Adipose tissue (tissue), 3 donors: ENCODE results near the gene GBE1. TPM values are rescaled to one million over a fixed set of nuclear protein-coding genes. Genes with fewer than 3 reads are reported as not detected.
"Not testable (repeated sequence)": the region's sequence is repeated elsewhere in the genome, so short reads cannot be mapped to it uniquely, and the experiment has no call there.

Experiments
- H3K27ac ChIP-seq: one replicate; pipeline ENCODE4 v1.5.1; 2013; ENCODE audit warnings: low read depth, low read length
- WGBS, 3 donors: extraction: QIAGEN DNeasy Blood & Tissue Kit; methylation state at CpG; one replicate each; pipeline ENCODE4 v1.1.7; 2013; 5-methylcytosine and 5-hydroxymethylcytosine counted together
- polyA plus RNA-seq, 3 donors: library from polyadenylated mRNA; stranded (reverse); fragments of 200-250 nt; gene quantifications; one replicate each; pipeline ENCODE4 v1.2.3, GENCODE V29; 2013
- donor health status: healthy with polysubstance abuse.
- donor health status: Bipolar disorder and iron deficiency.
- donor health status: healthy.

GBE1 gene
- polyA plus RNA-seq, 3 donors: 18.2 to 73.2 (median 36.4) TPM

DNA sequence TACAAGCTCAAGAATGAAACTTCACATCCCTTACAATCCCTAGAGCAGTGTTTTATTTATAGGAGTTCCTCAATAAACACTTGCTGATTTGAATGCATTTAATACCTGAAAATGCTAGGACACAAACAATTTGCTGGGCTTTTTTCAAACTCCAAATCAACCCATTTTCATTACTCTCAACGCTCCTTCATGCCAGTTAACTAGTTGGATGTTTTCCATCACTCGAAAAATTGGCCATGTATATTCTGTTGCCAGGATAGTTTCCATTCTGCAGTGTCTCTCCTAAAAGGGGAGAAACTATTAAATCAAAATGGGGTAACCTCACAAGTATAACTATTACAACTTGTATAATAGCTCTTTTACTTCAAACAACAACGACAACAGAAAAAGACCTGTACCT, 1.2 kb downstream of the GBE1 start:
- H3K27ac ChIP-seq: no peak overlapping the region
- 40 to 46% (median 43%) methylated on average over 3 of the region's 3 CpGs for WGBS, 3 donors

DNA sequence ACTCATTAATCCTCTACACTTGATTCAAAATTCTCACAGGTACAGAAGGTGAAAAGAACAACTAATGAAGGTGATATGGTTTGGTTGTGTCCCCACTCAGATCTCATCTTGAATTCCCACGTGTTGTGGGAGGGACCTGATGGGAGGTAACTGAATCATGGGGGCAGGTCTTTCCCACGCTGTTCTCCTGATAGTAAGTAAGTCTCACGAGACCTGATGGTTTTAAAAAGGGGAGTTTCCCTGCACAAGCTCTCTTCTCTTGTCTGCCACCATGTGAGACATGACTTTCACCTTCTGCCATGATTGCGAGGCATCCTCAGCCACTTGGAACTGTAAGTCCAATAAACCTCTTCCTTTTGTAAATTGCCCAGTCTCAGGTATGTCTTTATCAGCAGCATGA, 2.7 kb downstream of the GBE1 start:
- WGBS, 3 donors: 93 to 98% (median 96%) methylated on average over 4 of the region's 4 CpGs
- not testable (repeated sequence) for H3K27ac ChIP-seq

DNA sequence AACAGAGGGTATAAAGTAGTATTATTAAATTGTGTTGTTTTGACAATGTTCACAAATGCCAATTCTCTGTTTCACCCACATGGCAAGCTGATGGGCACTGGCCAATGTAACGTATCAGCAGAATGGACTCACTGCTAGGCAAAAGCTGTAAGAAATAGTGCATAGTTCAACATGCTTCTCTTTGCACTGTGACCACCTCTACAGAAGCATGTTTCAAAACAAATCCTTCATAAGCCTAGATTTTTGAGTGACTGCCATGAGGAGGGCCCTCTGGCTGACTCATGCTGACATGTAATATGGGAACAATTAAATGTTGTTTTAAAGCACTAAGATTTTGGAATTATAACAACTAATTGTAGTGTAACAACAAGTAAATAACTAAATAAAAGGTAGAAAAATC, 3.2 kb downstream of the GBE1 start:
- WGBS, 3 donors: 84 to 96% (median 85%) methylated on average over 1 of the region's 1 CpG
- H3K27ac ChIP-seq: no peak overlapping the region

DNA sequence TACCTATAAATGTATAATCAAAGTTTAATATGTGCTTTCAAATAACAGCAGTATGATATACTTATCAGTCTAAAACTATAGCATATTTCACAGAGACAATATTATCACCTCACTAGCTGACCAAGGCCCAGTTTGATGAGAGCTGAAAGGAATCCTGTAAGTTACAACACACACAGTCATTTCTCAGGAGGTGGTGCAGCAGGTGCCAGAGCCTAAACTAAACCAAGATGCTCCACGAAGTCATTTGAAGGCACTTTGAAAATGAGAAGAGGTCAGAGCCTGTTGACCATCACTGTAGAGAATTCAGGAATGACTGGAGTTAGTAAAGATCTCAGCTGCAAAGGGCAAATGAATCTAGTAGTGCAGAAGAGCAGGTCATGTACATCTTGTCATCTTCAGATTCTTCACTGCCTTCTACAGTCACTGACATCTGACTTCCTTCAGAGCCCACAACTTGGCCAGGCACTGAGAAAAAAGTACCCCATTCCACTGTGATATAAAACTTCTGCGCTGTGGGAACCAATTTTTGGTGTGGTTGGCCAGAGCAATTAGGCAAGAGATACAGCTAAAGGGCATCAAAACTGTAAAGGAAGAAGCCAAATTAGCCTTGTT, 7.9 kb downstream of the GBE1 start:
- 35 to 75% (median 51%) methylated on average over 2 of the region's 2 CpGs for WGBS, 3 donors
- H3K27ac ChIP-seq: no peak overlapping the region

DNA sequence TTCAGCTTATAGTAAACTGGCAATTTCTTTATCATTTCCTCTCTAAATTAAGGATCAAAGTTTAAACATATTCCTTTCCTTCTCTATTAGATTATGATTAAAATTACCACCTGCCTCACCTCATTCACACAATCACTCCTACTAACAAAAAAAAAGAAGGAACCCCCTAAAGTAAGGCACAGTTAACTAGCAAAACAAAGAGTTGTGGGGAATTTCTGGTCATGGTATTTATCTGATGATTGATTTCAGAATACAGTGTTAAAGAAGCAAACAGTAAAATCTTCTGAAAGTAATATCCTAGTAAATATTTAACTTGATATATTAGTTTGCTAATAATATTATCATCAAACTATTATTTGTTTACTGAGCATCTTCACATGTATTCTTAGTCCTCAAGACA, 8.8 kb downstream of the GBE1 start:
- no peak overlapping the region for H3K27ac ChIP-seq

DNA sequence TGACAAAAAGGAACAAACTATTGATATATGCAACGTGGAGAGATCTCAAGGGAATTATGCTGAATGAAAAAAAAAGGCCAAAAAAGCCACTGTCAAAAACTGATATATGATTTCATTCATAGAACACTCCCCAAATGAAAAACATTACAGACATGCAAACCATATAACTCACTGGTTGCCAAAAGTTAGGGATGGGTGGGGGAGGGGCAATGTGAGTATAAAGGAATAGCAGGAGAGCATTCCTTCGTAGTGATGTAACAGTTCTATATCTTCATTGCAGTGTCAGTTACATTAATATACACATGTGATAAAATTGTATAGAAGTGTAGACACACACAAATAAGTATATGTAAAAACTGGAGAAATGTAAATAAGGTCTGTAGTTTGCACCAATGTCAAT, 12.2 kb downstream of the GBE1 start:
- H3K27ac ChIP-seq: no peak overlapping the region
- 77 to 92% (median 87%) methylated on average over 2 of the region's 2 CpGs for whole genome bisulfite sequencing, 3 donors

DNA sequence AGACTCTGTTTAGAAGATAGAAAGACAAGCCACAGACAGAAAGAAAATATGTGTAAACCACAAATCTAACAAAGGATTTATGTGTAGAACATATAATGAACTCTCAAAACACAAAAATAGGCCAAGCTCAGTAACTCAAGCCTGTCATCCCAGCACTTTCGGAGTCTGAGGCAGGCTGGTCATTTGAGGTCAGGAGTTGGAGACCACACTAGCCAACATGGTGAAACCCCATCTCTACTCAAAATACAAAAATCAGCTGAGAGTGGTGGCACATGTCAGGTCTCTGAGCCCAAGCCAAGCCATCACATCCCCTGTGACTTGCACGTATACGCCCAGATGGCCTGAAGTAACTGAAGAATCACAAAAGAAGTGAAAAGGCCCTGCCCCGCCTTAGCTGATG, 14.2 kb downstream of the GBE1 start:
- WGBS, 3 donors: 83 to 91% (median 84%) methylated on average over 4 of the region's 4 CpGs
- not testable (repeated sequence) for H3K27ac ChIP-seq

DNA sequence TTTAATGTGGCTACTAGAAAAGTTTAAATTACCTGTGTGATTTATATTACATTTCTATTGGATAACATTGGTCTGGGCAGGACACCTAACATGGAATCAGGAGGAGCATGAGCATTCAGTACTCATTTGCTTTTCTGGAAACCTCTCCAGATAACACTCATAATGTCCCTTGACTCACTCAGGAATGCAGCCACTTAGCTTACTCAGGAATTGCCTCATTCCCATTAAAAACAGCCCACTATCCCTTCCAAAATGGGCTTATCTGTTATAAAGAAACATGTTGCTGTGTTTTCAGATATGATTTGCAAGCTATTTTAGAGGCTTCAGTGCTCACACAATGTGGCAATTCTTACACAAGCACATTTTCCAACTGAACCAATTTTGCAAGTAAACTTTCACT, 17.1 kb downstream of the GBE1 start:
- no peak overlapping the region for H3K27ac ChIP-seq

DNA sequence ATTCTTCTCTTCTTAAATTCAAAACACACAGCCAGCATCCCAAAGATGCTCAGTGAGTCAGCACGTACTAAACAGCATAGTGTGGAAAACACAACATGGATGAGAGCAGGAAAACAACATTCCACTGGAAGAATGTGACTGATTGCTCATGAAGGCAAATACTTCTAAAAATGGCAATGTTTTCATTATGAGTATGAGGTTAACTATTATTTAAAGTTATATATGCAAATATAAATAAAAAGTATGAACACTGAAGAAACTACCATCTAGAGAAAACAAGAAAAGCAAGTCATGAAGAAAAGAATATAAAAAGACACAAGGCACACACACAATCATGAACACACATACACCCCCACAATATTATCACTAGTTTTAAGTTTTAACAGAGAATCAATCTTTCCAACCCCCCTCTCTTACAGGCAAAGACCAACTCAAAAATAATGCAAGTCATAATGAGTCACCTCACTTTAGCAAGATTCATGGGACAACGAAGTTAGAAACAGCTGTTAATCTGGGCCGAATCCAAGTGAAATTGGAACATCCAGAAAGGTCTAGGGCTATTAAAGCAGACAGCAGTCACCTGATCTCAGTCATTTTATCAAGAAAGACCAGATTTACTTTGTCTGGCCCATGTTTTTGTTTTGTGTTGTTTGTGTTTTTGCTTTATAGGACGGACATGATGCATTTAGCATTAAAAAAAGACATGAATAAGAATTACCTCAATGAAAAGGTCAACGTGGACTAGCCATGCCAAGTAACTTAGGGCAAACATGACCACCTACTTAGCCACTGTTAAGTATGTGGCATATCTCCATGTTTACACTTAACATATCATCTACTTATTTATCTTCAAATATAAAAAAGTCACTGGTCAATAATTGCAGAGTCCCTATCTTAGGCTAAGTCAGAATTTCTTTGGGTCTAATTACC, 18.1 kb downstream of the GBE1 start:
- WGBS, 3 donors: 50 to 53% (median 50%) methylated on average over 5 of the region's 5 CpGs
- H3K27ac ChIP-seq: no peak overlapping the region

DNA sequence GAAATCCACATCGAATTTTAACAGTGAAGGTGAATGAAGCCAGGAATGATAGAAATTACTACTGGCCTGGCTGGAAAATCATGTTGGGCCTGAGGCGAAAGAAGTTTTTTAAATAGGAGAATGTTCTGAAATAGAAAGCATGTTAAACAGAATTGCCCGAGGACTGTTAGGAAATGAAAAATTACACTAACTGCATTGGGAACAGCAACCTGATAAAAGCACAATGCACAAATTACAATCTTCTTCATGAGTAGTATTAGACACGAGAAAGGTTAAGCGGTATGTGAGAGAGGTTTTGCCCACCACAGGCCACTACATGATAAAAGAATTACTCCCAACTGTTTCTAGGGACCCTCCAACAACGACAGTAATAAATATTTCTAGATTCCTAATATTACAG, 18.9 kb downstream of the GBE1 start:
- no peak overlapping the region for H3K27ac ChIP-seq
- 78 to 88% (median 84%) methylated on average over 6 of the region's 6 CpGs for WGBS, 3 donors

DNA sequence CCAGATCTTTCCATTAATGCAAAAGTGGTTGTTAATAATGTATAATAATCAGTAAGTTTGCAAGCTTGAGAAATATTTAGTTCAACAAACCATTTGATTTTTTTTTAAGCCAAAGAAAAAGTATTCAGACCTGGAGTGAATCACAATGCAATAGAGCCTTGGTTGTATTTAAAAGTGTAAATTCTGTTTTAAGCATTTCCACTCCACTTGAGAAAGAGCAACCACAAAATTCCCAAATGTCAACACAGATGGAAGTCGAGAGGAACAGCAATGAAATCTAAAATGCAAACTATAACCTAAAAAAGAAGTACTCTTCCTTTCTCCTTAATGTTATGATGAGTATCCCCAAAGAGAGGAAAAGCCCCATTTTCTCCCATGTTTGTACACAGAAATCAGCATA, 20.2 kb downstream of the GBE1 start:
- WGBS, 3 donors: 36 to 79% (median 42%) methylated on average over 1 of the region's 1 CpG
- no peak overlapping the region for H3K27ac ChIP-seq

DNA sequence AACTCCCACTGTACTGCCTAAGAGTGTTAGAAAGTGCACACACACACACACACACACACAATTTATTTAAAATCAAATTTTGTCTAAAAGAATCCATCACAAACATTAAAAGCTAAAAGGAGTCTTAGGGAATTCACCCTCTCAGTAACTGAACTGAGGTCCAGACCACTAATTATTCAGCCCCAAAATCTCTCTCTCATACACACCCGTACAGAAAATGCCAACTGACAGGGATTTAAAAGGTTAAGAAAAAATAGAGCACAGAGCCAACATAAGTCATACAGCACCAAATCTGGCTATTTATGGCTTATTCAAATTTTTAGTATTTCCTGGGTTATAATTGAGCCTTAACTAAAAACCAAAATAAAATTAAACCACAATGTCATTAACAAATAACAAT, 20.7 kb downstream of the GBE1 start:
- H3K27ac ChIP-seq: no peak overlapping the region
- 66 to 96% (median 86%) methylated on average over 1 of the region's 1 CpG for WGBS, 3 donors

DNA sequence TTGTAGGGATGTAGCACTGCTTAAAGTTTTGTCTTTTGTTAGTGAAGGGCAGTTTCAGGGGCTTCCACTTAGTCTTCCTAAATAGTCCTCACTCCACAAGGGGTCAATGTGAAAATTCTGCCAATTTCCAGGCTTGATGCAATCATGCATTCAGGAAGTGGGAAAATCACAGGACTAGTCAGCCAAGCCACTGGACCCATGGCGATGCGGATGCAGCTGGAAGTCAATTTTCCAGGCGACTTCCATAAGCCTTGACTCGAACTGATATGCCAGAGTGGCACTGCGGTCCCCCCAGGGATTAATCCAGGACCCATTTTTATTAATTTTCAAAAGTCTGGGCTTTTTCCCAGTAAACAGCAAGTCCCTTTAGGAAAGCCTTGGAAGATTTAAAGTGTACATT, 26.1 kb downstream of the GBE1 start:
- 73 to 96% (median 86%) methylated on average over 5 of the region's 5 CpGs for WGBS, 3 donors
- H3K27ac ChIP-seq: no peak overlapping the region

DNA sequence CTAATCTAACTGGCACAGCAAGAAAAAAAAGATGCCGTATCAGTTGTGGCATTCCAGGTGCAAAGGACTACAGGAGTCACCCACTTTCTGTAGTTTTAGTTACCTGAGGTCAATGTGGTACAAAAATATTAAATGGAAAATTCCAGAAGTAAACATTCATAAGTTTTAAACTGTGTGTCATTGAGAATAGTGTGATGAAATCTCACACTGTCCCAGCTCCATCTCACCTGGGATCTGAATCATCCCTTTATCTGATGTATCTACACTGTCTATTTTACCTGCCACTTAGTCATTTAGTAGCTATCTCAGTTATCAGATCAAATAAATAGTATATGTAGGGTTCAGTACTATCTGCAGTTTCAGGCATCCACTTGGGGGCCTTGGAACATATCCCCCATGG, 26.7 kb downstream of the GBE1 start:
- 62 to 95% (median 87%) methylated on average over 1 of the region's 1 CpG for WGBS, 3 donors

DNA sequence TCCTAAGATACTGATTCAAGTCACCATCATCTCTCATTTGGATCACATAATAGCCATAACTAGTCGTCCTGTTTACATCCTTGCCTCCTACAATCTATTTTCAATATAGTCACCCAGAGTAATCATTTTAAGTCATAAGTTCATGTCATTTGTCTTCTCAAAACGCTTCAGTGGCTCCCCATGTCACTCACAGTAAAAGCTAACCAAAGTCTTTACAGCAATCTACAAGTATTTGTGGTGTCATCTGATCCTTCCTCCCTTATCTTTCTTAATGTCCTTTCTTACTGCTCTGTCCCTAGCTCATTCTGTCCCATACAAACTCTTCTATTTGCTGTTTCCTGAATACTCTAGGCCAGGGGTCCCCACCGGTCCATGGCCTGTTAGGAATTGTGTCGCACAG, 28.8 kb downstream of the GBE1 start:
- H3K27ac ChIP-seq: no peak overlapping the region
- 89% methylated on average over 4 of the region's 4 CpGs for WGBS, 3 donors

More for the DNA sequence above, 26.7 kb downstream of the GBE1 start:
- H3K27ac ChIP-seq: no peak overlapping the region

DNA sequence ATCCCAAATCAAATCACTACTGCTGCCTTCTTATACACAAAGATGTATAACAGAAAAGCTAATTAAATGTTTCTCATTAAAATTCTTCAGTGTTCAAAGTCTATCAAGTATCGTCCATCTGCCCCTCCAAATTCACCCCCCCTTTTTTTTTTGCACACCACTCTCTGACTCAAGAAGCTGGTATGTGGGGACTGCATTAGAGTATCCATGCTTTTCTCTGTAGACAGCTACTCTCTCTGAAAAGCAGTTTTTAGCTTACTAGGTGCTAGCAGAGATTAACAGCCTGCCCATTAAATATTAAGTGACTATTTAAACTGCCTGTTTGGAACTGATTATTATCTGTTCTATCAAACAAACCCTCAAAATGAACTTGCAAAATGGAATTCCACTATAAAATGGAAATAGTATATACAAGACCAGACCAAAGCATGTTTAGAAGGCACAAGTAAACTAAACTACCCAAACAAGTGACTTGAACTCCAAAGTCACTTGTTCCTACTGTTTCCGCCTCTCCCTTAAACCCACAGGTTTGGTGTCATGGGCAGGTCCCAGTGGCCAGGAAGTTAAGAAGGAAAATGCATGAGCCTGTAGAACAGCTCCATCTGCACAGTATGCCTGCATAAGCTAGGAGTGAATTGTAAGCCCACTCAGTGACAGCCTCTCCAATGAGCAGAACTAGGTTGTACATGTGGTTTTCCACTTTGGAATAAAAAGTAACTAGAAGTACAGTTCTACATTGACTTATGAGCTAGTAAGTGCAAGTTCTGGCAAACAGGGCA, 32.5 kb downstream of the GBE1 start:
- 84 to 93% (median 84%) methylated on average over 2 of the region's 2 CpGs for WGBS, 3 donors
- H3K27ac ChIP-seq: no peak overlapping the region

DNA sequence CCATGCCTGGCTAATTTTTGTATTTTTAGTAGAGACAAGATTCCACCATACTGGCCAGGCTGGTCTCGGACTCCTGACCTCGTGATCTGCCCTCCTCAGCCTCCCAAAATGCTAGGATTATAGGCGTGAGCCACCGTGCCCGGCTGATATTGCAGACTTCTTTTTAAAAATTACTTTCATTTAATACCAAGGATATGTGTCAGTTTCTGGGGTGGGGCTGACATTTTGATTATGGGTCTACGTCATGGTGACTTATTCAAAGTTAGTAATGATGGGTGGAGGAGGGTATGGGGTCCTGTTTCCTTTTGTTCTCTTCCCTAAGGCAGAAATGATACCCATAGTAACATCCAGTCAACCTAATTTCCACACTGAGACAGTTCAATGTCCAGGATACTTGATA, 34.7 kb downstream of the GBE1 start:
- no peak overlapping the region for H3K27ac ChIP-seq
- 81 to 94% (median 88%) methylated on average over 6 of the region's 6 CpGs for WGBS, 3 donors

DNA sequence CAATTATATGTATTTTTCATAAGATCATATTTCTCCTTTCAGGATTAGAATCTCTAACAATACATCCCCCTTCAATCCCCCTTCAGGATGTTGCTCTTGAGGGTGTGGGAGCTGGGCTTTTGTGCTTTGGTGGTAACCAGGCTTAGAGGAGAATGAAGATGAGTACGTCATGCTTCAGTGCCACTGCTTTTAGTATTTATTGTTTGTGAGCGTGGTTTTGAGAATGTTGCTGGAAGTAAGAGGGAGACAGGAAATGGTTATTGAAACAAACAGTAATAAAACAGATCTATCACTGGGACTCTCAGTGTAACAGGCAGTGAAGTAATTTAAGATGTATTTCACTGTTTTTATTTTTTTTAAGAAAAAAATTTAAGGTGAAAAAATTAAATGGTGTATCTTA, 35.3 kb downstream of the GBE1 start:
- H3K27ac ChIP-seq: no peak overlapping the region
- WGBS, 3 donors: 67 to 85% (median 81%) methylated on average over 2 of the region's 2 CpGs

DNA sequence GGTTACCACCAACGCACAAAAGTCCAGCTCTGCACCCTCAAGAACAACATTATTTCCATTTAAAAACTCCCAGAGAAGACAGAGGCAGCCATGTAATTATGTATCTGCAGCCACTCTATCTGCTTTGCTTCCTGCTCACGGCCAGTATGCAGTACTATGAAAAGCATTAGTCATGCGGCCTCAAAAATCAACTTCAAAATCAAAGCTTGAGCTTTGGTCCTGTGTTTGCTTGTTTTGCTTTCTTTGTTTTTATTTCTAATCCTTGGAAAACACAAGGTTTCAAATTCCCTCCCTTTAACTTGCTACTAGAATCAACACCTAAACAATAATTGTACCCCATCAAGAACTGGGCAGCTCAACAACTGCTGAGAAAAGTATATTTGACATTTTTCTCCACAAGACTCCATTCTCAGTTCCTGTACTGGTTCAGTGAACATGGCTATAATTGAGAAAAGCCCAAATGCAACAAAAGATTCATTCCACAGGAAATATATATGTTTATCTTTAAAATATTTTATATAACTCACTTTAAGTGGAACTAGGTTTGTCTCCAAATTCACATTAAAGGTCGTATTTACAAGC, 37.6 kb downstream of the GBE1 start:
- WGBS, 3 donors: 69 to 81% (median 73%) methylated on average over 4 of the region's 4 CpGs
- H3K27ac ChIP-seq: no peak overlapping the region
